CD14-positive monocyte (primary cell): ENCODE results near the gene SCN8A. TPM values are rescaled to one million over a fixed set of nuclear protein-coding genes. Genes with fewer than 3 reads are reported as not detected.
A peak's percentile ranks its signal among the peaks of the same experiment; 100 is the strongest.

ENCODE experiments used
- DNase-seq, 3 donors: peaks; one replicate each; pipeline ENCODE4 v3.0.0-alpha.2; 2011 to 2022
- H2AFZ ChIP-seq: 2 replicates; pipeline ENCODE4 v1.6.0; 2012; ENCODE audit warnings: mild to moderate bottlenecking, low read depth, low read length, inconsistent platforms; ENCODE audit not compliant: insufficient read depth, poor library complexity, severe bottlenecking
- H3K27ac ChIP-seq, 2 donors: 1 replicate in 1 of 2; 2 replicates in 1 of 2; pipeline ENCODE4 v1.5.1; 2012 to 2013; ENCODE audit warnings: low read length in 2 of 2, control low read depth in 1 of 2, inconsistent platforms in 1 of 2, low read depth in 1 of 2, mild to moderate bottlenecking in 1 of 2
- H3K27me3 ChIP-seq, 2 donors: one replicate each; pipeline versions ENCODE4 v1.6.0 to v1.6.1; 2011 to 2013; ENCODE audit warnings: low read length in 2 of 2; ENCODE audit not compliant: control insufficient read depth in 2 of 2, insufficient read depth in 2 of 2
- H3K36me3 ChIP-seq, 2 donors: replicated peaks in 1 of 2; 1 replicate in 1 of 2; 2 replicates in 1 of 2; pipeline versions ENCODE4 v1.5.1 to v1.6.1; 2012 to 2013; ENCODE audit warnings: low read length in 2 of 2, control low read depth in 1 of 2, inconsistent platforms in 1 of 2, mild to moderate bottlenecking in 1 of 2; ENCODE audit not compliant: insufficient read depth in 2 of 2, control insufficient read depth in 1 of 2
- H3K4me1 ChIP-seq, 2 donors: 1 replicate in 1 of 2; 2 replicates in 1 of 2; pipeline versions ENCODE4 v1.5.1 to v1.6.1; 2012 to 2013; ENCODE audit warnings: low read length in 2 of 2, control low read depth in 1 of 2, inconsistent platforms in 1 of 2, mild to moderate bottlenecking in 1 of 2, moderate library complexity in 1 of 2; ENCODE audit not compliant: insufficient read depth in 2 of 2, control insufficient read depth in 1 of 2
- H3K4me2 ChIP-seq: replicated peaks from 2 replicates; pipeline ENCODE3; 2012; ENCODE audit warnings: low read length, moderate library complexity, mild to moderate bottlenecking; ENCODE audit not compliant: poor library complexity, severe bottlenecking; ENCODE audit errors: extremely low read depth
- H3K4me3 ChIP-seq, 3 experiments: fragments of 200-600 bp in 1 of 3; sonication (generic) in 1 of 3; replicated peaks in 1 of 3; 1 replicate in 2 of 3; 2 replicates in 1 of 3; pipeline ENCODE4 v1.5.1; 2011 to 2013; ENCODE audit warnings: low read length in 3 of 3, mild to moderate bottlenecking in 3 of 3, control low read depth in 2 of 3, low read depth in 2 of 3, inconsistent platforms in 1 of 3, moderate library complexity in 1 of 3
- H3K79me2 ChIP-seq: 2 replicates; pipeline ENCODE4 v1.6.0; 2012; ENCODE audit warnings: mild to moderate bottlenecking, control low read depth, inconsistent platforms, low read length, moderate library complexity; ENCODE audit not compliant: insufficient read depth
- H3K9ac ChIP-seq: 2 replicates; pipeline ENCODE4 v1.6.0; 2017; ENCODE audit warnings: low read length, mild to moderate bottlenecking; ENCODE audit not compliant: insufficient read depth, poor library complexity, severe bottlenecking
- H3K9me3 ChIP-seq, 2 donors: replicated peaks in 1 of 2; 1 replicate in 1 of 2; 2 replicates in 1 of 2; pipeline versions ENCODE4 v1.5.1 to v1.6.1; 2012 to 2013; ENCODE audit warnings: low read length in 2 of 2, control low read depth in 1 of 2; ENCODE audit not compliant: control insufficient read depth in 1 of 2, insufficient read depth in 1 of 2
- H4K20me1 ChIP-seq: 2 replicates; pipeline ENCODE4 v1.6.0; 2012; ENCODE audit warnings: mild to moderate bottlenecking, low read length, control low read depth, moderate library complexity; ENCODE audit not compliant: insufficient read depth
- H3K27ac Mint-ChIP-seq, 7 donors: one replicate each; pipeline ENCODE4 v1.8.0; 2020; ENCODE audit warnings: mild to moderate bottlenecking in 7 of 7, mixed read lengths in 7 of 7, moderate library complexity in 6 of 7, inconsistent platforms in 2 of 7
- H3K27me3 Mint-ChIP-seq, 3 donors: one replicate each; pipeline ENCODE4 v1.8.0; 2021 to 2022; ENCODE audit warnings: low read depth in 3 of 3, mild to moderate bottlenecking in 3 of 3, mixed read lengths in 3 of 3, moderate library complexity in 3 of 3, inconsistent platforms in 1 of 3
- H3K36me3 Mint-ChIP-seq, 2 donors: one replicate each; pipeline ENCODE4 v1.8.0; 2020; ENCODE audit warnings: mixed read lengths in 2 of 2, inconsistent platforms in 1 of 2, mild to moderate bottlenecking in 1 of 2
- H3K4me1 Mint-ChIP-seq: one replicate; pipeline ENCODE4 v1.8.0; 2020; ENCODE audit warnings: mild to moderate bottlenecking, mixed read lengths
- H3K4me3 Mint-ChIP-seq, 2 donors: one replicate each; pipeline ENCODE4 v1.8.0; 2020; ENCODE audit warnings: mild to moderate bottlenecking in 2 of 2, mixed read lengths in 2 of 2, moderate library complexity in 1 of 2
- H3K9me3 Mint-ChIP-seq, 7 donors: one replicate each; pipeline ENCODE4 v1.8.0; 2020 to 2022; ENCODE audit warnings: mixed read lengths in 7 of 7, mild to moderate bottlenecking in 6 of 7, moderate library complexity in 6 of 7, inconsistent platforms in 2 of 7
- WGBS: methylation state at CpG from one replicate; pipeline ENCODE4 v1.1.5; 2013; ENCODE audit warnings: missing lambda C conversion rate; ENCODE audit not compliant: insufficient coverage; 5-methylcytosine and 5-hydroxymethylcytosine counted together
- intact Hi-C, 2 donors: fragments of 100-400 bp; cut with micrococcal nuclease; formaldehyde crosslinking; loops; one replicate each; pipeline versions ENCODE4 v1.15.0 to v1.15.1; 2023
- polyA plus RNA-seq, 3 donors: library from polyadenylated mRNA; depleted of rRNA in 1 of 3; unstranded in 2 of 3; stranded (reverse) in 1 of 3; fragments of 300-500 nt in 2 of 3; fragments of >200 nt in 1 of 3; fragmentation: Illumina TruSeq in 2 of 3; gene quantifications; 1 replicate in 2 of 3; 2 replicates in 1 of 3; pipeline ENCODE4 v1.2.3, GENCODE V29; 2012 to 2021
- TF ChIP-seq, protein P1 (sequence below): fragments of 200-600 bp; IDR thresholded peaks from one replicate; pipeline ENCODE4 v1.8.0; 2022; ENCODE audit warnings: antibody characterized with exemption, mild to moderate bottlenecking

Gene SCN8A
- polyA plus RNA-seq, 3 donors = 0.03 TPM; not detected in 2

DNA sequence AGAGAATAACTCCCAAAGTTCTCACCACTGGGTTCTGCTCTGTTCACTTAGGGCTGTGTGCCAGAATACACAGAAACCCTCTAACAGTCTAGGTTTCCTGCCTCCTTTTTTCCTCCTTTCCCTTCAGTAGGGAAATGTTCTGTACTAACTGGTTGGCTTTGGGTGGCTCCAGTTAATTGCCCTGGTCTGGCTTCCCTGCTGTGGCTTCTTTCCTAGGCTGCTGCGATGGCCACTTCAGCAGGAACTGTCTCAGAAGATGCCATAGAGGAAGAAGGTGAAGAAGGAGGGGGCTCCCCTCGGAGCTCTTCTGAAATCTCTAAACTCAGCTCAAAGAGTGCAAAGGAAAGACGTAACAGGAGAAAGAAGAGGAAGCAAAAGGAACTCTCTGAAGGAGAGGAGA is 115.2 kb downstream of the SCN8A start:
- Histone ChIP-seq H3K4me2 (no peak overlapping the region), H3K27me3 (no peaks in the 10 kb centered on the region), H4K20me1 (no peaks in the 10 kb centered on the region), H3K9me3 (no peaks in the 10 kb centered on the region), H3K9ac (no peak overlapping the region), H3K79me2 (no peaks in the 10 kb centered on the region), H3K27ac (no peak overlapping the region), H3K36me3 (no peaks in the 10 kb centered on the region), H2AFZ (no peak overlapping the region), H3K4me1 (peaks cover 0 to 6% of the 10 kb centered on the region in 2 donors), H3K4me3 (no peak overlapping the region)
- peaks cover 24% of the 10 kb centered on the region for H3K4me1 Mint-ChIP-seq
- no peaks in the 10 kb centered on the region for H3K36me3 Mint-ChIP-seq
- no peak for DNase-seq
- peak overlapping the region in 1 of 7 donors; percentile 7 for H3K27ac Mint-ChIP-seq
- TF ChIP-seq, protein P1, sequence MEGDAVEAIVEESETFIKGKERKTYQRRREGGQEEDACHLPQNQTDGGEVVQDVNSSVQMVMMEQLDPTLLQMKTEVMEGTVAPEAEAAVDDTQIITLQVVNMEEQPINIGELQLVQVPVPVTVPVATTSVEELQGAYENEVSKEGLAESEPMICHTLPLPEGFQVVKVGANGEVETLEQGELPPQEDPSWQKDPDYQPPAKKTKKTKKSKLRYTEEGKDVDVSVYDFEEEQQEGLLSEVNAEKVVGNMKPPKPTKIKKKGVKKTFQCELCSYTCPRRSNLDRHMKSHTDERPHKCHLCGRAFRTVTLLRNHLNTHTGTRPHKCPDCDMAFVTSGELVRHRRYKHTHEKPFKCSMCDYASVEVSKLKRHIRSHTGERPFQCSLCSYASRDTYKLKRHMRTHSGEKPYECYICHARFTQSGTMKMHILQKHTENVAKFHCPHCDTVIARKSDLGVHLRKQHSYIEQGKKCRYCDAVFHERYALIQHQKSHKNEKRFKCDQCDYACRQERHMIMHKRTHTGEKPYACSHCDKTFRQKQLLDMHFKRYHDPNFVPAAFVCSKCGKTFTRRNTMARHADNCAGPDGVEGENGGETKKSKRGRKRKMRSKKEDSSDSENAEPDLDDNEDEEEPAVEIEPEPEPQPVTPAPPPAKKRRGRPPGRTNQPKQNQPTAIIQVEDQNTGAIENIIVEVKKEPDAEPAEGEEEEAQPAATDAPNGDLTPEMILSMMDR = no peak
- intact Hi-C loops = no loop called here
- WGBS = no CpG with 5 or more reads among the region's 3 CpGs
- no peaks in the 10 kb centered on the region for H3K27me3 Mint-ChIP-seq
- no peak overlapping the region for H3K4me3 Mint-ChIP-seq
- no peaks in the 10 kb centered on the region for H3K9me3 Mint-ChIP-seq

DNA sequence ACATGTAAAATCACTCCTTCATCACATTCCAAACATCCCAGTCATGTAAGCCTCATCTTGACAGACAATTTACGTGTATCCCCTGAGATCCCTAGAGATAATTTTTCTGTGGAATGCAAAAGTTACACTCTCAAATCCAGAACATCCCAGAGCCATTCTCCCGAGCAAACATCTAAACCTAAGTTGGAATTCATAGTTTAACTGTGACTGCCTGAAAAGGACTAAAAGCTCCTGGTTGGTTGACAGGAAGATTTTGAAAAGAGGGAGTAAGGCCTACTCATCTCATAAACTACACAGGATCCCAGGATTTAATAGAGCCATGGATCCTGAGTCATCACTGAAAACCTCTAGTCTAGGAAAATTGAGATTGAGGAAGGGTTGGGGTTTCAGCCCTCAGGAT is 123.6 kb downstream of the SCN8A start:
- intact Hi-C loops = no loop called here
- Mint-ChIP-seq H3K9me3 (no peaks in the 10 kb centered on the region), H3K4me3 (no peak overlapping the region), H3K27ac (no peak overlapping the region), H3K27me3 (peaks cover 1% of the 10 kb centered on the region in 3 donors), H3K4me1 (no peaks in the 10 kb centered on the region), H3K36me3 (no peaks in the 10 kb centered on the region)
- Histone ChIP-seq H3K9me3 (no peaks in the 10 kb centered on the region), H3K27me3 (no peaks in the 10 kb centered on the region), H3K4me2 (no peak overlapping the region), H3K36me3 (no peaks in the 10 kb centered on the region), H3K9ac (no peak overlapping the region), H2AFZ (no peak overlapping the region), H3K27ac (no peak overlapping the region), H3K4me3 (no peak overlapping the region), H3K79me2 (no peaks in the 10 kb centered on the region), H3K4me1 (no peaks in the 10 kb centered on the region), H4K20me1 (no peaks in the 10 kb centered on the region)
- DNase-seq = no peak
- WGBS = 100% methylated on average over 1 of the region's 2 CpGs
- TF ChIP-seq, protein P1 = no peak
